ENCODE data around the gene KRTAP10-12. TPM values are rescaled to one million over a fixed set of nuclear protein-coding genes. Genes with fewer than 3 reads are reported as not detected.

Gene KRTAP10-12
- total and polyA plus RNA-seq, 4 donors: not detected

DNA sequence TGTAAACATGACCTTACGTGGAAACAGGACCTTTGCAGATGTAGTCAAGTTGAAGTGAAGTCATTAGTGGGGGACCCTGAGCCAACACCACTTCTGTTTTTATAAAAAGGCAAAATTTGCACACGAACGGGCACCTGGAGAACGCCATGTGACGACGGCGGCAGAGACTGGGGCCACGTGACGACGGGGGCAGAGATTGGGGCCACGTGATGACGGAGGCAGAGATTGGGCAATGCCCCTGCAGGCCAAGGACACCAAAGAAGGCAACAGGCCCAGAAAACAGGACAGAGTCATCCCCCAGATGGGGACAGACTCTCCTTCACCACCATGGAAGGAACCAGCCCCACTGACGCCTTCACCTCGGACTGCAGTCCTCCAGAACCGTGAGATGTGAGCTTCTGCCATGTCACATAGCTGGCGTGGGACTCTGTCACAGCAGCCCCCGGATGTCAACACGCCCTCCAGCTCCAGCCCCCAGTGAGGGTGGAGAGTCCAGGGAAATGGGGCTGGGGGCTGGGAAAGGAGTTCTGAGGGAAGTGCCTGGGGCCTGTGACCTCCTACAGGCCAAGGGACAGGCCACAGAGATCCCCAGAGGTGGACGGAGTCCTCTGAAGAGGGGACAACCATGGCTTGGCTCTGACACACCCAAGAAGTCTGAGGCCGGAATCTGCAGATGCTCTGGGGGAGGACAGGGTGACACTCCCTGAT is 46.6 kb upstream of the KRTAP10-12 start:
- no peaks in the 10 kb centered on the region for H3K27me3 ChIP-seq (ENCODE audit: control insufficient read depth in 3 of 3, insufficient read depth in 3 of 3, low read length in 2 of 3)
- H3K27ac ChIP-seq (ENCODE audit: low read depth in 1 of 2, low read length in 1 of 2): no peak overlapping the region
- DNase-seq (no peak), ATAC-seq (ENCODE audit: insufficient read depth, low FRiP score) (no peak)
- no peak overlapping the region for H3K9ac ChIP-seq (ENCODE audit: insufficient read depth in 1 of 2, low read length in 2 of 2)
- H3K36me3 ChIP-seq (ENCODE audit: control insufficient read depth in 4 of 4, insufficient read depth in 4 of 4, low read length in 4 of 4): no peaks in the 10 kb centered on the region
- H3K9me3 ChIP-seq (ENCODE audit: control insufficient read depth in 4 of 4, insufficient read depth in 3 of 4, low read length in 3 of 4): no peaks in the 10 kb centered on the region
- TF ChIP-seq, protein P1, sequence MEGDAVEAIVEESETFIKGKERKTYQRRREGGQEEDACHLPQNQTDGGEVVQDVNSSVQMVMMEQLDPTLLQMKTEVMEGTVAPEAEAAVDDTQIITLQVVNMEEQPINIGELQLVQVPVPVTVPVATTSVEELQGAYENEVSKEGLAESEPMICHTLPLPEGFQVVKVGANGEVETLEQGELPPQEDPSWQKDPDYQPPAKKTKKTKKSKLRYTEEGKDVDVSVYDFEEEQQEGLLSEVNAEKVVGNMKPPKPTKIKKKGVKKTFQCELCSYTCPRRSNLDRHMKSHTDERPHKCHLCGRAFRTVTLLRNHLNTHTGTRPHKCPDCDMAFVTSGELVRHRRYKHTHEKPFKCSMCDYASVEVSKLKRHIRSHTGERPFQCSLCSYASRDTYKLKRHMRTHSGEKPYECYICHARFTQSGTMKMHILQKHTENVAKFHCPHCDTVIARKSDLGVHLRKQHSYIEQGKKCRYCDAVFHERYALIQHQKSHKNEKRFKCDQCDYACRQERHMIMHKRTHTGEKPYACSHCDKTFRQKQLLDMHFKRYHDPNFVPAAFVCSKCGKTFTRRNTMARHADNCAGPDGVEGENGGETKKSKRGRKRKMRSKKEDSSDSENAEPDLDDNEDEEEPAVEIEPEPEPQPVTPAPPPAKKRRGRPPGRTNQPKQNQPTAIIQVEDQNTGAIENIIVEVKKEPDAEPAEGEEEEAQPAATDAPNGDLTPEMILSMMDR (IDR thresholded peaks at IDR 0.05; ENCODE audit: control extremely low read depth, extremely low read depth): no peak
- no peaks in the 10 kb centered on the region for H3K4me1 ChIP-seq (ENCODE audit: control insufficient read depth in 5 of 5, insufficient read depth in 5 of 5, low read length in 5 of 5)
- WGBS, 2 donors: 90 to 91% methylated on average over 20 of the region's 20 CpGs
- H3K4me3 ChIP-seq: no peak overlapping the region

- ATAC-seq (ENCODE audit: insufficient read depth, low FRiP score) (no peak), DNase-seq (no peak)
- Histone ChIP-seq H3K9me3 (ENCODE audit: control insufficient read depth in 4 of 4, insufficient read depth in 3 of 4, low read length in 3 of 4) (peaks cover 0 to 3% (median 1%) of the 10 kb centered on the region in 4 donors), H3K27ac (ENCODE audit: low read depth in 1 of 2, low read length in 1 of 2) (no peak overlapping the region), H3K36me3 (ENCODE audit: control insufficient read depth in 4 of 4, insufficient read depth in 4 of 4, low read length in 4 of 4) (no peaks in the 10 kb centered on the region), H3K4me3 (no peak overlapping the region), H3K9ac (ENCODE audit: insufficient read depth in 1 of 2, low read length in 2 of 2) (no peak overlapping the region), H3K4me1 (ENCODE audit: control insufficient read depth in 5 of 5, insufficient read depth in 5 of 5, low read length in 5 of 5) (no peaks in the 10 kb centered on the region), H3K27me3 (ENCODE audit: control insufficient read depth in 3 of 3, insufficient read depth in 3 of 3, low read length in 2 of 3) (no peaks in the 10 kb centered on the region)
- WGBS, 2 donors: 87 to 93% methylated on average over 12 of the region's 12 CpGs
- TF ChIP-seq, protein P1 (IDR thresholded peaks at IDR 0.05; ENCODE audit: control extremely low read depth, extremely low read depth): no peak
Observed at GRCh38 chr21:44650973-44651675, 45.8 kb upstream of the KRTAP10-12 start.

DNA sequence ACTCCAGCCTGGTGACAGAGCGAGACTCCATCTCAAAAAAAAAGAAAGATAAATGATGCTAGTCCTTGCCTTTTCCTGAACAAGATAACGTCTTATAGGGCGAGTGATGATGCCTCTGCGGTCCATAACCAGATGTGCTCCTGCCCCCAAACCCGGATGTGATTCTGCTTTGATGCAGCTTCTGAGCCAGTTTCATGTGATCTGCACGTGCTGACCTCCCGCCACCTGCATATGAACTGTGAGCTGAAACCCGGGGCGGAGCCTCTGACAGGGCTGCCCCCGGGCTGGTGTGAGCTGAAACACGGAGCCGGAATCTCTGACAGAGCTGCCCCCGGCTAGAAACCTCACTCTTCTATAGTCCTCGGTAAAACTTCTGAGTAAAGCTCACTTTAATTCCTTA is 43.8 kb upstream of the KRTAP10-12 start:
- no peaks in the 10 kb centered on the region for H3K36me3 ChIP-seq (ENCODE audit: control insufficient read depth in 4 of 4, insufficient read depth in 4 of 4, low read length in 4 of 4)
- peak in 2 of 3 donors; percentile 9 to 10 for DNase-seq
- no peak overlapping the region for H3K4me3 ChIP-seq
- peaks cover 0 to 1% (median 0%) of the 10 kb centered on the region in 5 donors for H3K4me1 ChIP-seq (ENCODE audit: control insufficient read depth in 5 of 5, insufficient read depth in 5 of 5, low read length in 5 of 5)
- 63 to 68% methylated on average over 14 of the region's 14 CpGs for WGBS, 2 donors
- H3K9me3 ChIP-seq (ENCODE audit: control insufficient read depth in 4 of 4, insufficient read depth in 3 of 4, low read length in 3 of 4): peaks cover 0 to 10% (median 2%) of the 10 kb centered on the region in 4 donors
- TF ChIP-seq, protein P1 (IDR thresholded peaks at IDR 0.05; ENCODE audit: control extremely low read depth, extremely low read depth): no peak
- H3K27ac ChIP-seq (ENCODE audit: low read depth in 1 of 2, low read length in 1 of 2): no peak overlapping the region
- H3K27me3 ChIP-seq (ENCODE audit: control insufficient read depth in 3 of 3, insufficient read depth in 3 of 3, low read length in 2 of 3): no peaks in the 10 kb centered on the region
- ATAC-seq (ENCODE audit: insufficient read depth, low FRiP score): no peak
- H3K9ac ChIP-seq (ENCODE audit: insufficient read depth in 1 of 2, low read length in 2 of 2): no peak overlapping the region

Data from lung (tissue), 12 donors.